Motor neuron (in vitro differentiated cells): ENCODE results near the gene ARPIN. TPM values are rescaled to one million over a fixed set of nuclear protein-coding genes. Genes with fewer than 3 reads are reported as not detected.

Experiments used
- ATAC-seq, 8 experiments: fragments of 200-7000 bp; cut with Tn5 transposase; replicated peaks in 6 of 8; 2 replicates each; pipeline ENCODE4 v1.8.0; 2021; ENCODE audit warnings: mild to moderate bottlenecking in 8 of 8, moderate library complexity in 8 of 8
- H3K27ac ChIP-seq, 2 donors: fragments of 250-450 bp; sonication (Bioruptor Pico); 2 replicates each; pipeline ENCODE4 v1.9.0; 2021; ENCODE audit warnings: antibody characterized with exemption in 2 of 2, mild to moderate bottlenecking in 2 of 2, moderate library complexity in 1 of 2
- H3K4me1 ChIP-seq, 2 donors: fragments of 250-450 bp; sonication (Bioruptor Pico); replicated peaks in 1 of 2; 2 replicates each; pipeline ENCODE4 v1.6.1; 2021; ENCODE audit warnings: antibody characterized with exemption in 2 of 2, mild to moderate bottlenecking in 2 of 2, moderate library complexity in 1 of 2
- H3K4me3 ChIP-seq, 5 donors: fragments of 250-450 bp; sonication (Bioruptor Pico); 2 replicates each; pipeline ENCODE4 v1.9.0; 2021; ENCODE audit warnings: antibody characterized with exemption in 5 of 5, mild to moderate bottlenecking in 5 of 5, moderate library complexity in 4 of 5
- WGBS, 10 experiments: fragments of 450-650 bp; shearing (Covaris generic); methylation state at CpG; one replicate each; pipeline ENCODE4 v1.0.0; 2022; 5-methylcytosine and 5-hydroxymethylcytosine counted together
- in situ Hi-C, 9 experiments: fragments of 400-800 bp; cut with MboI; loops; one replicate each; pipeline ENCODE4 v1.15.0; 2021; ENCODE audit warnings: low sequenced_read_pairs in 9 of 9, low pct_unique_long_range_greater_than_20kb in 2 of 9; ENCODE audit not compliant: unreplicated experiment in 9 of 9
- total RNA-seq, 8 experiments: library from RNA; unstranded; fragments of 300-600 nt; gene quantifications; 2 replicates each; pipeline versions ENCODE4 v1.2.3 to v1.2.4, GENCODE V29; 2022

The ARPIN gene
- total RNA-seq, 8 experiments from 2014 or later = 2.5 to 15.3 (median 8.5) TPM

GRCh38 chr15:89845305-89845893 lies 67.4 kb downstream of the ARPIN start:
- ATAC-seq = peak in 2 of 8 experiments; percentile 61 to 64
- 13 to 100% (median 80%) methylated on average over 1 to 5 of the region's 5 CpGs; no CpG with 5 or more reads in 1 of the 10 experiments for WGBS, 10 experiments
- Histone ChIP-seq H3K4me1 (no peaks in the 10 kb centered on the region), H3K27ac (no peak overlapping the region), H3K4me3 (no peak overlapping the region)
- in situ Hi-C loops = no loop called here

Other genes starting within 250 kb of the ARPIN start
- 1 to 10 TPM in 2 of 8 experiments, under 1 TPM in 3, not detected in 3; 0.14 to 1.3 (median 0.51) TPM for gene PLIN1, start 233.6 kb downstream of the ARPIN start, total RNA-seq
- 10 to 100 TPM in 1 of 8 experiments, 1 to 10 TPM in 7; 1.5 to 14.0 (median 2.8) TPM for gene PEX11A, start 222.2 kb downstream of the ARPIN start, total RNA-seq
- gene WDR93, start 222.1 kb downstream of the ARPIN start, total RNA-seq = 1 to 10 TPM in 1 of 8 experiments, under 1 TPM in 7; 0.09 to 2.6 (median 0.24) TPM
- 1 to 10 TPM in 5 of 8 experiments, under 1 TPM in 3; 0.08 to 2.7 (median 1.3) TPM for gene MESP1, start 161.7 kb downstream of the ARPIN start, total RNA-seq
- under 1 TPM in 6 of 8 experiments, not detected in 2; 0.18 to 0.90 (median 0.22) TPM for gene MESP2, start 136.6 kb downstream of the ARPIN start, total RNA-seq
- gene ANPEP, start 98.1 kb downstream of the ARPIN start, total RNA-seq = 100 to 1,000 TPM in 3 of 8 experiments, 1 to 10 TPM in 2, under 1 TPM in 3; 0.11 to 157 (median 1.3) TPM
- gene AP3S2, start 19.0 kb downstream of the ARPIN start, total RNA-seq = 10 to 100 TPM; 35.5 to 68.8 (median 47.3) TPM
- gene ZNF710, start 88.4 kb upstream of the ARPIN start, total RNA-seq = 10 to 100 TPM in 6 of 8 experiments, 1 to 10 TPM in 2; 4.6 to 23.0 (median 11.5) TPM
- gene IDH2, start 189.5 kb upstream of the ARPIN start, total RNA-seq = 100 to 1,000 TPM in 3 of 8 experiments, 10 to 100 TPM in 5; 55.9 to 289 (median 77.4) TPM